Subcutaneous adipose tissue (tissue), 4 donors: ENCODE measurements around the gene PAX5. TPM values are rescaled to one million over a fixed set of nuclear protein-coding genes. Genes with fewer than 3 reads are reported as not detected.

ENCODE experiments used
- small RNA-seq: library from RNA; depleted of rRNA; stranded (forward); fragments of <200 nt; gene quantifications from one replicate; pipeline ENCODE3, GENCODE V24; 2016
- total RNA-seq, 4 donors: library from RNA; depleted of rRNA; stranded (reverse); fragments of >200 nt; gene quantifications; one replicate each; pipeline ENCODE4 v1.1.0, GENCODE V29; 2016
- TF ChIP-seq, protein P1 (sequence below): fragments of 450-650 bp; IDR thresholded peaks from one replicate; pipeline ENCODE4 v1.5.1; 2016; ENCODE audit warnings: low read depth, mild to moderate bottlenecking, control low read depth, antibody characterized with exemption, moderate library complexity

The PAX5 gene
- total RNA-seq, 4 donors from 2014 or later, result under 0.01 to 0.19 (median 0.17) TPM; not detected in 1

DNA sequence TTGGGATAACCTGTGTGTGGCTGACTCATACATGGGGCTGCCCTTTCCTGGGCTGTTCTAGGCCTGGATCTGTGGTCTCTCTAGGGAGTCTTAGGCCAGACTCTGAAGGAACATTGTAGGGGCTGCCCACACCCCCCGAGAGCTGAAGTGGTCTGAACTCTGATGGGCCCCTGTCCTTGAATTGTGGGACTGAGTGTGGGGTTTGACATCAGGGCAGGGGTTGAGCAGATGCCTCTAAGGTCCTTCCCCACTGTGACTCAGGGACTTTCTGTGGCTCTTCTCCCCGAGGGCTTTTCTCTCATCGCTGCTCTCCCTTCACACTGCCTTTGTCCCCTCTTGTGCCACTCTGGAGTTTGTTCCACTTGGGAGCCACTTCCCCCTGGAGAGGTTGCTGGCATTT, 246.4 kb downstream of the PAX5 start:
- TF ChIP-seq, protein P1, sequence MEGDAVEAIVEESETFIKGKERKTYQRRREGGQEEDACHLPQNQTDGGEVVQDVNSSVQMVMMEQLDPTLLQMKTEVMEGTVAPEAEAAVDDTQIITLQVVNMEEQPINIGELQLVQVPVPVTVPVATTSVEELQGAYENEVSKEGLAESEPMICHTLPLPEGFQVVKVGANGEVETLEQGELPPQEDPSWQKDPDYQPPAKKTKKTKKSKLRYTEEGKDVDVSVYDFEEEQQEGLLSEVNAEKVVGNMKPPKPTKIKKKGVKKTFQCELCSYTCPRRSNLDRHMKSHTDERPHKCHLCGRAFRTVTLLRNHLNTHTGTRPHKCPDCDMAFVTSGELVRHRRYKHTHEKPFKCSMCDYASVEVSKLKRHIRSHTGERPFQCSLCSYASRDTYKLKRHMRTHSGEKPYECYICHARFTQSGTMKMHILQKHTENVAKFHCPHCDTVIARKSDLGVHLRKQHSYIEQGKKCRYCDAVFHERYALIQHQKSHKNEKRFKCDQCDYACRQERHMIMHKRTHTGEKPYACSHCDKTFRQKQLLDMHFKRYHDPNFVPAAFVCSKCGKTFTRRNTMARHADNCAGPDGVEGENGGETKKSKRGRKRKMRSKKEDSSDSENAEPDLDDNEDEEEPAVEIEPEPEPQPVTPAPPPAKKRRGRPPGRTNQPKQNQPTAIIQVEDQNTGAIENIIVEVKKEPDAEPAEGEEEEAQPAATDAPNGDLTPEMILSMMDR, result no peak

Small RNA genes within 50 kb of the gene (small RNA-seq; reads per million reads assigned to genes)
- gene MIR4475 (not detected), gene MIR4476 (not detected), gene MIR4540 (not detected)

Other genes starting within 250 kb of the PAX5 start
- 10 to 100 TPM; 13.8 to 24.6 (median 18.5) TPM for gene ZCCHC7, start 86.3 kb upstream of the PAX5 start, total RNA-seq